Hypothalamus (tissue), 51 donors: Measurements from ENCODE around the gene CYP19A1.
"Not testable (repeated sequence)": the region's sequence is repeated elsewhere in the genome, so short reads cannot be mapped to it uniquely, and the experiment has no call there.

Experiments
- DNase-seq, 51 donors: peaks; one replicate each; lab custom pipeline; 2025; lab: John Stamatoyannopoulos, UW

The CYP19A1 gene

GRCh38 chr15:51266656-51267050 is 71.7 kb downstream of the CYP19A1 start:
- peak in 13 of 51 donors; percentile 3 to 65 (median 19) for DNase-seq

- no peak for DNase-seq
These were observed 73.3 kb downstream of the CYP19A1 start for GRCh38 chr15:51265037-51265555.

DNA sequence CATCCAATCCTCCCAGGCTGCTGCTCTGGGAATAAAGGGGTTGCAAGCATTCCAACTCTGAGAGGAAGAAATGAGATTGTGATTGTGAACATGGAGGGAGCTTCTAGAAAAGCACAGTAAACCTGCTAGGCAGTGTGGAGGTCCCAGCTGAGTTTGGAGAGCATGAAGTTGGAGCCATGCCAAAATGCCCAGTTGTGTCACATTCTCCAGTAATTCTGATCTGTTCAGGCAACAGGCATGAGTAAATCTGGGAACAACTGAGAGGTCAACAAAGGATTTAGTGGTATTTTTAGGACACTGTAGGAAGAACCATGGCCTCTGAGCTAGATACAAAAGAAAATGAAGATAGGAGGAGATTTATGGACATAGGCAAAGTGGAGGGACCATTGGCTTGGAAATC is 74.7 kb downstream of the CYP19A1 start:
- no peak for DNase-seq

DNA sequence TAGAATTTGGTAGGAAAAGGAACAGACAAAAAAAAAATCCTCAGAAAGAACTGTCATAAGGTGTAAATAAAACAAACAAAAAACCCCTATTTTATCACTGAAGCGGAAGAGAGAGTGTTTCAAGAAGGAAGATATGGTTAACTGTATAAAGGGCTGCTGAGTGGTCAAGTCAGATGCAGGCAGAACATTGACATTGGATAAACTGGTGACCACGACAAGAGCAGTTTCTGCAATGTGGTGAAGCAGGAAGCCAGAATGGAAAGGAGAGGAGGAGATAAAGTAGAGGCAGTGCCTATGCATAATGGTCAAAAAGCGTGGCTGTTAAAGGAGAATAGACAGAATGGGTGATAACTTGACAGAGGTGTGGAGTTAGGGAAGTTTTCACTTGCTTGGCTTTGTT is 75.3 kb downstream of the CYP19A1 start:
- no peak for DNase-seq

DNA sequence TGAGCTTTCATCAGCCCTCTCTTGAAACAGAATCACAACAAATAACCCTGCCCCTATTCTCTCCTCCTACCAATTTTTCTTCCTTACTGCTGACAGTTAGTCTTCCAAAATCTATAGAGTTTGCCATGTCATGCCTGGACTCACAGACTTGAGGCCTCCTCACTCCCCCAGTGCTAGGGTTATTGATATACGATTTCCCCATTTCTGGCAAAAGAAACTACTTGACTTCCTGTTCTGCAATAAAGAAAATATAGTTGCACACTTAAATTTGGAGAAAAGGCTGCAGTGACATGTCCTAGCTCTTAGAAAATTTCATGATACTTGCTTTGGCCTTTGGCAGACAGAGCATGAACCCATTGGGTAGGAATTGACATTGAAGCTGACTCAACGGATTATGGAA is 75.9 kb downstream of the CYP19A1 start:
- no peak for DNase-seq

- not testable (repeated sequence) for DNase-seq
These were observed 77.3 kb downstream of the CYP19A1 start for GRCh38 chr15:51261113-51261512.

- DNase-seq, result no peak
These were observed 78.2 kb downstream of the CYP19A1 start for GRCh38 chr15:51260202-51260601.

DNA sequence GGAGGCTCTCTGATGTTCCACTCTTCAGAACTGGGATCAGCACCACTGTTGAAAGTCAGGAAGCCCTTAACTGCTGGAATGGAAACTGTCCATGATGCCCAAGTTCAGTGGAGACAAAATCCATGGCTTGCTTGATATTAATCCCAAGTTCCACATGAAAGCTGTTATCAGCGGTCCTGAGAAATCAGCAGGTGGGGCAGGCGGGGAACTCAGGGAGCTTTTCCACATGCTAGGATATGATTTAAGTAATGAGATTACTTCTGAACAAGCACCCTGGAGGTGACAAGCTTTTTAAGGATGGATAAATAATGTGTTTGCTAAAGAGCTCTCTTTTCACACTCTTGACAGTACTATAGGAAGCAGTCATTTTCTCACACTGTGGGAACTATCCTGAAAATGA is 82.9 kb downstream of the CYP19A1 start:
- DNase-seq, result no peak

GRCh38 chr15:51253366-51253765 is 85.0 kb downstream of the CYP19A1 start:
- no peak for DNase-seq

DNA sequence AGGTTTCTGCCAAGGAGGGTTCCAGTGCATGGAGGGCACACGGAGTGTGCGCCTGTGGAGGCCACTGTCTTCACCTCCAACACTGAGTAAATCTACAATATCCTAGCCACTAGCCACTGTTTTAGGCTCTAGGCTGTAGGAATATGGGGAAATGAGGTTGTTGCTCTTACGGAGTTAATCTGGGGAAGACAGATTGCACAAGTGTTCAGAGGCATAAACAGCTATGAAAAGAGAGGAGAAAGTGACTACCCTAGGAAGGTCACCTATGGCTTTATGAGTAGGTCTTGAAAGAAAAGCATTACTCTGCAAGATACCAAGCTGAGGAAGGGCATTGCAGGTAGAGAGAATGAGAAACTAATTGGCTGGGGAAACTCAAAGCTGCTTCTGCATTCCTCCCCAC is 85.7 kb downstream of the CYP19A1 start:
- no peak for DNase-seq

DNA sequence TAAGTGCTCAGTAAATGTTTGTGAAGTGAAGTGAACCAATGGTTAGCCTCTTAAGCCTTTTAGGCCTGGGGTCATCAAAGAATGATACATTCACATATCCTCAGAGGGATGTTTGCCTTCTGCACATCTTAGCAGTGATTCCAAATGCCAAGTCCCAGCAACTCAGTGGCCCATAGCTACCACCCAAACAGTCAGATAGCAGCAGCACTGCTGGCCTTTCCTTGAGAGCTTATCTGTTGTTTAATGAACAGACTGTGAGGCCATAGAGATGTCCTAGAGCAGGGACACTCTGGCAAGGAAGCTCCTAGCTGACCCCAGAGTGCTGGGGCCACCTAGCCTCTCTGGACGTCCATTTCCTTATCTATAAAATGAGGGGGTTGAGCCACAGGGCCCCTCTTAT is 86.8 kb downstream of the CYP19A1 start:
- DNase-seq, result no peak

GRCh38 chr15:51250217-51251011 is 88.0 kb downstream of the CYP19A1 start:
- no peak for DNase-seq

DNA sequence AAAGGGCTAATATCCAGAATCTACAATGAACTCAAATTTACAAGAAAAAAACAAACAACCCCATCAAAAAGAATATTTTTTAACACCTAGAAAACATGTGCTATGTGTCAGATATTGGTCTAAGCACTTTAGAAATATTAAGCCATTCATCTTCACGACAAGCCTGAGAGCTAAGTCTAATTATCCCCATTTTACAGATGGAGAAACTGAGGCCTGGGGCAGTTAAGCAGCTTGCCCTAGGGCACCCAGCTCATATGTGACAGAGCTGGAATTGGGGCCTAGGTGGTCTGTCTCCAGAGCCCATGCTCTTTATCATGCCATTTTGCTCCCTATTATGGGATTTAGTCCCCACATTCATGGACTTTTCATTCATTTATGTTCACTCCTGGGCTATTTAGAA is 92.8 kb downstream of the CYP19A1 start:
- no peak for DNase-seq

DNA sequence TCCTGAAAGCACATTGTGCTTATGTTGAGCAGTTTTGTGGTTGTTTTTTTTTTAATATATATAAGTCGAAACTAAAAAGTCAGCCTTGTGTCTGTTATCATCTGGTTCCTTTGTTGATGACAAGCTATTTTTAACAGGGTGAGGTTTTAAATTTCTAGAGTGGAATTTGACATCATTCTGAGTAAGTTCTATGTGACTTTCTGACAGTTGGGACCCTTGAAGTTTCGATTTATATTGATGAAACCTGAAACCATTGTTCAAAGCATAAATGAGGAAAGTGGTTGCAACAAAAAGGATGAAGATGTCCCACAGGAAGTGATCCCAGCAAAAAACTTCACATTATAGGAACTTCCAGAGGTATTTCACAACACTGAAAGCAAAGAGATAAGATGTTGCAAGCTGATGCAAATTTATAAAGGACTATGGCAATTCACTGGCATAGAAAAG is 94.0 kb downstream of the CYP19A1 start:
- no peak for DNase-seq

- no peak for DNase-seq
These were observed 94.6 kb downstream of the CYP19A1 start for GRCh38 chr15:51243774-51244173.

GRCh38 chr15:51240066-51240465 is 98.3 kb downstream of the CYP19A1 start:
- DNase-seq, result no peak

GRCh38 chr15:51237816-51238215 is 100.6 kb downstream of the CYP19A1 start:
- no peak for DNase-seq

- peak in 2 of 51 donors; percentile 2 to 7 for DNase-seq
These were observed 104.0 kb downstream of the CYP19A1 start for GRCh38 chr15:51234176-51234927.

DNA sequence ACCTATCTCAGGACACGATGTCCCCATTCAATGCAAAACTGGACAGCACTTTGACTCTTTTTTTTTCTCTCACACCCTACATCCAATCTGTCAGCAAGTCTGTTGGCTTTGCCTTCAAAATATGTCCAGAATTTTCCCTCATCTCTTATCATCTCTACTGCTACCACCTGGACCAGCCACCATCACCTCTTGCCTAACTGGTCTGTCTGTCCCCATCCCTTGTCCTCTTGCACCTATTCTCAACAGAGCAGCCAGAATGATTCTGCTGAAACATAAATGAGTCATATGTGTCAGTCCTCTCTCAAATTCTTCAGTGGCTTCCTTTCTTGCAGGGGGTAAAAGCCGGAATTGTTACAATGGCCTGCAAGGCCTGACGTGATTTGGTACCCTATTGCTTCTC is 105.8 kb downstream of the CYP19A1 start:
- no peak for DNase-seq

DNA sequence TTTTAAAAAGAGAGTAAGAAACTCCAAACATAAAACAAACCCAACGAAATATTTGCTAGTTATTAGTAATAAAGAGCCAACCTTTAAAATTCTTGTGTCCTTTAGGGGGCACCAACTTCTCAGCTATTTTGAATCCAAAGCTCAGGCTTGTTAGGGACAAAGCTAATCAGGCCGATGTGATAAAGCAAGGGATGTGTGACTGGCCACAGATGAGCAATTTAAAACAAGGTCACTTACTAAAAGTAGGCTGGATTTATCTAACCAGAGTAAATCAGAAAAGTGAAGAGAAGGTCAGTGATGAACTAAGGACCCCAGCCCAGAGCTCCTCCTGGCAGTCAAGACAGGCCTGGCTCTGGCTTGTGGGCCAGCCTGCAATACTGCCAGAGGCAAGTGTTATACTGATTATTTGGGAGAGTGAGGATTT is 108.5 kb downstream of the CYP19A1 start:
- DNase-seq, result peak in 7 of 51 donors; percentile 6 to 57 (median 11)

DNA sequence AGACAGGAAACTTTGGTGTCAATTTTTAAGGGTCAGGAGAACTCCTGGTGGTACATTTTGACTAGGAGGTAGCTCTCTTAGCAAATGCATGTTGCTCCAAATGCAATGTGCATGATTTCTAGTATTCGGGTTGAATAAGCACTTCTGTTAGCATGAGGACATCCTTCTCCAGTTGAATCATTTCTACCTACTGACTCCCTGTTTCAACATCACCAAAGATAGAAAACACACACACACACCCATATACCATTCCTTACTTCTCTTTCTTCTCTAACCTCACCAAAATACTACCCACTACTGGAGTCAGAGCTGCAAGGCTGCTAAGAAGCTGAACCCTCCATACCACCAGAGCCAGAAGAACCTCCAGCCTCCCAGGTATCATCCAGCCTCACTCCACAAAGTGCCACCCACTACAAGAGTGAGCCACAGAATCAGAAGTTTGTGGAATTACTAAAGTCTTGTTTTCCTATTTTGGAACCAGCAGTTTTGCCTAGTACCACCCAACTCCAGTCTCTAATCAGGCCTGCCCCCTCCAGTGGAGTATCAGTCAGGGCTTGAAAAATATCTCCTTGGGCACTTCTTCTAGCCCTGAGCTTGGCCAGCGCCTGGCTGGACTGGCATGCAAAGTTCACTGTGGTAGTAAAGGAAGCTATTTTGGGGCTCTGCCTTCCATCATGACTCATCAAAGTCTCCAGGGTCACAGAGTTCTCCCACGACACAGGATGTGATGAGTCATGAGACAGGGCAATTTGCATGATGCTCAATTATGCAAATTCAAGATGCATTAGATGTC is 110.3 kb downstream of the CYP19A1 start:
- DNase-seq, result peak in 5 of 51 donors; percentile 4 to 20 (median 12)
